IPS-NIHi11 (cell line): Measurements from ENCODE around the gene PTPRM.

Experiments used
- DNase-seq: peaks from one replicate; pipeline ENCODE4 v3.0.0; 2012; ENCODE audit warnings: mixed read lengths, low spot score

Gene PTPRM

DNA sequence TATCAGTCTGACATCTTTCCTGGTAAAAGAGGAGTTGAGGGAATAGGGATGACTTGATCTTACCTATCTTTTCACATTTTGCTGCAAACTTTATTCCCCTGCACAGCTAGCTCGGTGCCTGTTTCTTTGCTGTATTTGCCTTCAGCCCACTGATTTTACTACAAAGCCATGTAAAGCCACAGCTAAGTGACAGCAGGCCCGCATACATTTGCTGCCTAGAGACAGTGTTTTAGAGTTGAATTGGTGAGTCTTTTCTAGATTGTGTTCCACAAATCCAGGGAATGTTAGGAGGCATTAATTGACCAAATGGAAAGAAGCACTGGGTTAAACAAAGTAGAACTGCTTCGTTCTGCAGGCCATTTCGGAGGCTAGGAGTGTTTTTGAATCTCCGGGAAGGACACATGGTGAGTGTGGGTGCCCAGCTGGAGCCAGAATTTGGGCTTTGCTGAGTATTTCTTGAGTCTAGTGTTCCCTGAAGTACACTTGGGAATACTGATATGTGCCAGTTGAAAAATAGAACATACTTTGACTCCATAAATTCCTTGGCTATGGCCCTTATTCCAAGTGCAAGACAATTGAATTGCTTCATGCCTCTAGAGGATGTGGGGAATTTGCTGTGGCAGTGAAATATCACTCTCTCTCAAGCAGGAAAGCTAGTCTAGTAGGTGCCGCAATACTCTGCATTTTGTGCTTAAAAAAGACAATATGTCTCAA lies 329.8 kb downstream of the PTPRM start:
- DNase-seq, result no peak

DNA sequence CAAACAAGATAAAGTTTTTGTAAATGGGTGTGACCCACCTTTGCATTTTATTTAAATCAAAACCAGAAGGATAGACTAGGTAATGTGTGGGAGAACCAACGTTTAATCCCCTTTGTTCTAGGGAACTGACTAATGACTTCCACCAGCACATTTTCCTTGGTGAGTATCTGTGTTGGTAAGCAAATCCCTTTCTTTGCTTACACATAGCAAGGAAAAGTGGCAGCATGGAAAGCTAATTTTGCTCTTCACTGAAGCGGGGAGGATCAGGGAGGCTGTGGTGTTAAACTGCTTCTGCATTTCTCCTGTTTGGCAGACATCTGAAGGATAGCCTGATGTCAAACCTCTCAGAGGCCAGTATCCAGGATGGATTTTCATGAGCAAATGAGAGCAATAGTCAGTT lies 331.1 kb downstream of the PTPRM start:
- DNase-seq, result no peak

DNA sequence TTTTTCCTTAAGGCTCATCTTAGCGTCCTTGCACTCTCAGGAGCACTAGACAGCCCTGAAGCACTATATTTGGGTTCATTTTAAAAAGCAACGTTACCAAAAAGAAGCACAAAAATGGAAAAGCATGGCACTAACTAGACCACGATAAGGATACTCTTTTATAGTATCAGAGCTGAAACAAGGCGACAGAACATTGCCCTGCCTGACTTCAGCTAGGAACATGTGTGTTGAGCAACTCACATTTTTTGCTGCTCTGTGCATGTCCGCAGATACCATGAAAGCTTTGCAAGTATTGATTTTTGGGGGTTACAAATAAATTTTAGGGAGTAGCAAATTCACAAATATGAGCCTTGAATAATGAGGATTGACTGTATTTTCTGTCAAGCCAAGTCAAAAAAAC lies 332.0 kb downstream of the PTPRM start:
- no peak for DNase-seq

DNA sequence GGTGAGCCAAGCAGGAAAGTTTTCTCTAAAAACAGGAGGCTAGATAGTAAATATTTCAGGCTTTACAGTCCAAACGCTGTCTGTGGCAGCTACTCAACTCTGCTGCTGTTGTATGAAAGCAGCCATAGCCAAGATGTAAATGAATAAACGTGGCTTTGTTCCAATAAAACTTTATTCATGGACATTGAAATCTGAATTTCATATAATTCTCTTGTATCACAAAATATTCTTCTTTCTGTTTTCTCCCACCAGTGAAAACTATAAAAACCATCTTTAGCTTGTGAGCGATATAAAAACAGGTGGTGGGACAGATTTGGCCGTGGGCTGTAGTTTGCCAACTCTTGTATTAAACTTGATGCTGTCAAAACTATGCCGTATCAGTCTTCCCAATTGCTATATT lies 333.0 kb downstream of the PTPRM start:
- DNase-seq, result no peak

DNA sequence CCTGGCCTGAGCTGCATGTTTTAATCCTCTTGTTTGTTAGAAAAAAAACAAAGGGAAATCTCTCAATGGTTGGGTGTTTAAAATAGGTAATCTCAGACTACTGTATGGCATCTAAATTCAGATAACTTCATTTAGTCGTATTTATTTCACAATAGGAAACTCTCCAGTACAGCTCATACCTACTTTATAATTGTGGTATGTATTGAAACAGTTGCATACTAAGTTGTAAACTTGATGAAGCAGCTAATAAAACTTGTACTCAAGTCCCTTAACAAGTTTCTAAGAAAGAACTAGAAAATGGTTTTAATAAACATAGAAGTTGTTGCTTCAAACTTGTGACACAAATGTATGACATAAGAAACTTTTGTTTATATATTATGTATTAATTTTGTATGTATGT lies 334.5 kb downstream of the PTPRM start:
- no peak for DNase-seq

DNA sequence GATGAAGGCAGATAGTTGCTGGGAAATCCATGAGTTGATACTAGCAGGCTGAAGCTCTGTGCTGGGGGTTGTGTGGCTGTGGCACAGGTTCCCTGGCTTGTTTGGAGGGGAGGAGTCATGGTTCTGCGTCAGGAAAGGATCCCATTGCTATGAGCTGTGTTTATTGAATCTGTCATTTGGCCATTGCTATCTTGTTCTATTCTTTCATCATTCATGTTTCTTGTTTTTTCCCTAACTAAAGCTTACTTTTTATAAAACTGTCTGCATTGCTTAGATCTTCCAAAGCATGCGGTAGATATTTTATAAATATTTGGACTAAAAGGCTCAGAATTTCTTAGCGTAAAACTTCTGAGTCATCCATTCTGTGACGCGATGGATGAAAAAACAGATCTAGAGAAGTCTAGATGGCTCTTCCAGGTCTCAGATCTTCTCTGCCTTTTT lies 335.3 kb downstream of the PTPRM start:
- DNase-seq, result no peak

DNA sequence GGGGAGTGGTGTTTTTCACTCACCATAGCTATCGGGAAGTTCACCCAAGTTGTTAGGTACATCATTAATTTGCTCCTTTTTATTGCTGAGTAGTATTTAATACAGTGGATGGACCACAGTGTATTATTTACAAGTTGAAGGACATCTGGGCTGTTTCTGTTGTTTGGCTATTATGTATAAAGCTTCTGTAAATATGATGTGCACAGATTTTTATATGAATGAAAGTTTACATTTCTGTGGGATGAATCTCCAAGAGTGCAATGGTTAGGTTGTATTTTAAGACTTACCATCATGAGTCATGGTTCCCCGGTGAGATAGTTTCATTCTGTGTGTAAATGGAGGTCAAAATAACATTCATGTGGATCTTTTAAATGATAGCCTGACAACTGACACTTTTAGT lies 337.4 kb downstream of the PTPRM start:
- no peak for DNase-seq

DNA sequence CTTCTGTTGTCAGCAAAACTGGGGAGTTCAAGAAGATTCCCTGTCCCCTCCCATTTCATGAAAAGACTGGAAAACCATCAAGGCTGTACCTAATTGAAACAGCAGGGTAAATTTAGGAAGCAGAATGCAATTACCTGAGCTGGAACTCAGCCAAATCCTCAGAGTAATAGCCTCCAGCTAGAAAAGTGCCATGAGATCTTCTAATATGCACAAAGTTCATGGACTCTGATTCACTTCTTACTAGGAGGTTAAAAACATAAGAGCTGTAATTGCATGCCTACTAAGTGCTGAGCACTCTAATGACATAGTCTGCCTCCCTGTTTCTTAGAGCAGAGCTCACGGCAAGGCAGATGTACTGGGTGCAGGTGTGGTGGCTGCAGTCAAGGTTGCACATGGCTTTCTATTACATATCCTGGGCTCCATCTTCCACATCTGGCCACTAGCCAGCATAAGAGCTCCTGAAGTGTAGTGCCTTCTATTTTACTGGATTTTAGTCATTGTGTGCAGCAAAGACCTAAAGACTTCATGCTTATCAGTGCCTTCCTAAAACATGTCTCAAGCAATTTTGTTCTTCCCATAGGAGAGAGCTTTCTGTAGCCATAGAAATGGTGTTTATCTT lies 341.7 kb downstream of the PTPRM start:
- no peak for DNase-seq

DNA sequence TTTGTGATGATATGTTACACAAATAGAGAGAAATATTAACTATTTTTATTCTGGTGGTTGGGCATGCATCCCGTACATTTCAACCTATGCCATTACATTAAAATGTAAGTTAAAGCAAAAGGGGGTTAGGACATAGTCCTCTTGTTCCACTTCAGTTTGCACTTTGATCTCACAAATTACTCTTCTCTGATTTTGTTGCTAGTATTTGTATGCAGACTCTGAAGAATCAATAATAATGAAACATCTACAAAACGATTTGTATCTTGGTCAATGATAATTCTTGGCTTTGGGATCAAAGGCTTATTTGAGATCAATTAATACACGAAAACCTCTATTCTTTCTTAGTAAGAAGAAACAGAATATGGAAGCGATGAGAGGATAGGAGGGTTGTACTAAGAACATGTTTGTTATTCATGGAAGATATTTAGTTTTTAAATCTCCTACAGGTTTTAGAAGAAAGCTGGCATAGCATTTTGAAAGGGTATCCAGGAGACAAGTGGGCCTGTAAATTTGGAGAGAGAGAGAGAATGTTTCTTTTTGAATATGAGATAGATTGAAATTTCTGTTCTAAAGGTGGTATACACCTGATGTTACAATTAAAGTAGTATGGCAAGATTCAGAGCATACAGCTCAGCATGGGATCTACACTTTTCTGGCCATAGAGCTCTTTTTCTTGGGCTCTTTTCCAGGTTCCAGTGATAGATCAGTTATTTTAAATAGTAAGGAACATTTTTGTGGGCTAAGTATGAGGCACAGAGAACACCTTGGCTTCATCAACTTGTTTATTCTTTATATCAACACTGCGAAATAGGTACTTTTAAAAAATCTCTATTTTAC lies 347.9 kb downstream of the PTPRM start:
- no peak for DNase-seq

DNA sequence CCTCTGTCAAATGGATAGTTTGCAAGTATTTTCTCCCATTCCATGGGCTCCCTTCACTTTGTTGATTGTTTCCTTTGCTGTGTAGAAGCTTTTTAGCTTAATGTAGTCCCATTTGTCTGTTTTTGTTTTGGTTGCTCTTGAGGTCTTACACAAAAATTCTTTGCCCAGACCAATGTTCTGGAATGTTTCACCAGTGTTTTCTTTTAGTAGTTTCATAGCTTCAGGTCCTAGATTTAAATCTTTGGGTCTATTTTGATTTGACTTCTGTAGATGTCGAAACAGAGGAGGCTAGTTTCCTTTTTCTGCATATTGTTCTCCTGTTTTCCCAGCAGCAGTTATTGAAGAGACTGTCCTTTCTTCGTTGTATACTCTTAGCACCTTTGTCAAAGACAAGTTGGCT lies 351.6 kb downstream of the PTPRM start:
- DNase-seq, result no peak

DNA sequence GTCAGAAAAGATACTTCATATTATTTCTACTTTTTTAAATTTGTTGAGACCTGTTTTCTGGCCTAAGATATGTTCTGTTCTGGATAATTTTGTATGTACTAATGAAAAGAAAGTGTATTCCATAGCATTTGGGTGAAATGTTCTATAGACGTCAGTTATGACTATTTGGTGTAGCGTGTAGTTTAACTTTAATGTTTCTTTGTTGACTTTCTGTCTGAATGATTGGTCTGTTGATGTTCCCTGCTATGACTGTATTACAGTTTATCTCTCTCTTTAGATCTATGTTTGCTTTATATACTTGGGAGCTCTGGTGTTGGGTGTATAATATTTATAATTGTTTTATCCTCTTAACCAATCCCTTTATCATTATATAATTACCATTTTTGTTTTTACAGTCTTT lies 352.4 kb downstream of the PTPRM start:
- DNase-seq, result no peak

DNA sequence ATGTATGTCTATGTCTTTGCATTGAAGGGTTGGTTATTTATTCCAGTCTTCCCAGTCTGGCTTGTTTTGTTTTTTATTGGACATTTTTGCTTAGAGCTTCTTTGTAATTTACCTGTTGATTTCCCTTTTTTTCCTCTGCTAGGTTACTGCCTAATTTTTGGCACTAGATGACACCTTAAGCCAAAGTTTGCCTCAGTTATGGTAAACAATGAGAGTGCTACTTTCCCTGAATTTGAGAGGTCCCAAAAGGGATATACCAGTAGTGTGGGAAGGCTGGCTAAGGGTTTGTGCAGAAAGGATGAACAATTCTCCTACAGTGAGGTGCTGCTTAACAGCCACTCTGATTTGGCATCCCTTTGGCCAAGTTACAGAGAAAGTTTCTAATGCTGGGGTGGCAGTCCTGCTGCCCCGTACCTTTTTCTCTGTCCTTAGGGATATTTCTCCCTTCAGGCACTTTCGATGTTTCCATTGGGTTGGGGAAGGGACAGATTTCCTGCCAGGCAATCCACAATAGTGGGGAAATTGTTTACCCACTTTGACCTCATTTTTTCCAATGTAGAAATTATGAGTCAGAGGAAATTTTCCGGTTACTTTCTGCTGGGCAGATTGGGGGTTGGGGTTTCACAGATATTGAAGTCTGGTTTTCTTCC lies 354.9 kb downstream of the PTPRM start:
- DNase-seq, result no peak

DNA sequence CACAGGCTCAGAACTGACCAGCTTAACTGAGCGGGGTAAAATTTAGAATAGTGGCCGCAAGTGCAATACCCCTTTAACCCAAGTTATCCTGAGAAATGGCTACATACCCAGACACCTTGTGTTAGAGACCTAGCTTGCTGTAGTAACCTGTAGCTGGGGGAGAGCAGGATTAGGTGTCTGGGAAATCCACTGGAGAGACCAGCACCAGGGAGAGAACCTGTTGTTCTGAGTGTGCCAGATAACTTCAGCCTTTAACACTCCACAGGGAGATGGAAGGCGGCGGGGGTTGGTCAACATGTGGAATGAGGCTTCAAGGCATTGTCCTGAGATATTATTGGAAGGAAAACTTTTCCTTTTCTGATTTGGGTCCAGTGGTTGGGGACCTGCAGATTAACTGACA lies 356.0 kb downstream of the PTPRM start:
- DNase-seq, result no peak

DNA sequence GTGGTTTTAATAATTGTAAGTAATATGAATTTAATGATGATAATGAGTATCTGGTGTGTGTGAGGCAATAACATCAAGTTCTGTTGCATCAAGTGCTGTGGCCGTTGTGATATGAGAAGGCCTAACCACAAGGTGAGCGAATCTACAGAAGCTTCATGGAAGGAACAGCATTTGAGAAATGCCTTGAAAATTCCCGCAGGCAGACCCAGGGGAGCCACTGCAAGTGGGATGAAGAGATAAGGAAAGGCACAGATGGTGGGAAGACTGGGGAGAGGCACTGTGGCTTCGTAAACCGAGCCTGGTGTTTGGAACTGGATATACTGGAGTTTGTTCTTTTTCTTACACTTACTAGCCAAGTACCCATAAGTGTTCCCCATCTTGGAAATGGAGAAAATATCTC lies 357.5 kb downstream of the PTPRM start:
- DNase-seq, result no peak

DNA sequence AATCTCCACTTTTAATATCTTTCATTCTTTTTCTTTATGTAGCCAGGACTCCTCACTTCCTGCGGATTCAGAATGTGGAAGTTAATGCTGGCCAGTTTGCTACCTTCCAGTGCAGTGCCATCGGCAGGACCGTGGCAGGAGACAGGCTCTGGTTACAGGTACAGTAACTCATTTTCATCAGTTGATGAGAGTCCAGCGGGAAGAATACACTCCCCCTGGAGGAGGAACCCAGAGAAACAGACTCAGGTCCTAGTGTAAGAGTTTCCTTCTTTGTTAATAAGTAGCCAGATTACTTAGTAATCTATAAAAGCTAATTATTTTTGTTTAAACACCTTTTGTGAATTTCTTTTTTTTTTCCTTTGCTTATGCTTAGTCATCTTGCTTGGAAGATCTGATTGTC lies 359.4 kb downstream of the PTPRM start:
- DNase-seq, result peak; percentile 47

DNA sequence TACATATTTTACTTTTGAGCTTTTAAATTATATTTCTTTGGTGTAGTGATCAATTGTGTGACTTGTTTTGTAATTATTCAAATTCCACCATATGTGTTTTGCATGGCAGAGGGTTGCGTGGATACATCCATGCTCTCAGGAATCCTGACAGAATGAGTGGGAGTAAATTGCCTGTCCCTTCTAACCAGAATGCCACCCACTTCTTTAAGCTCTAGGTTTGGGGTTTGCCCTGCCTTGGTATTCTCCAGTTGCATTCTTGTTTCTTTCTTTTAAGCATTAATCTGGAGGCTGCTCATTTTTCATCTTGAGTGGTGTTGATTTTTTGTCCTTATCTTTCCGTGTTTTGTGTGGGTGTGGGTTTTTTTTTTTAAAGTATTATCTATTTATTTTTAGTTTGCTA lies 360.0 kb downstream of the PTPRM start:
- no peak for DNase-seq

DNA sequence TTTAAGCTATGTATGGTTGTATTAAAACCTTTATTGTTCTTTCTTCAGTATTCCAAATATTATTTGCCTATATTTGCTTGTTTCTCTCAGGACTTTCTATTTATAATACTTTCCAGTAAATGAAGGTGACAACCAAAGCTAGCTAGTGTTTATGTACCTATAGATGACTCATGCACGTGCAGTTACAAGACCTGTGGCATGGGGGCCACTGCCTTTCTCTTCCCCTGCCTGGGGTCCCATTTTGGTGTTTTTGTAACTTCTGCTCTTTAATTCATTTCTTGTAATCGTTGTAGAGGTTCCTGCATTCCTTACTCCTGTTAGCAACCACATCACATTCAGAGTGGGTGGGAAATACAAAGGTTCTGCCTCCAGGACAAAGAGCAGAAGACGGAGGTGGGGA lies 364.6 kb downstream of the PTPRM start:
- no peak for DNase-seq

DNA sequence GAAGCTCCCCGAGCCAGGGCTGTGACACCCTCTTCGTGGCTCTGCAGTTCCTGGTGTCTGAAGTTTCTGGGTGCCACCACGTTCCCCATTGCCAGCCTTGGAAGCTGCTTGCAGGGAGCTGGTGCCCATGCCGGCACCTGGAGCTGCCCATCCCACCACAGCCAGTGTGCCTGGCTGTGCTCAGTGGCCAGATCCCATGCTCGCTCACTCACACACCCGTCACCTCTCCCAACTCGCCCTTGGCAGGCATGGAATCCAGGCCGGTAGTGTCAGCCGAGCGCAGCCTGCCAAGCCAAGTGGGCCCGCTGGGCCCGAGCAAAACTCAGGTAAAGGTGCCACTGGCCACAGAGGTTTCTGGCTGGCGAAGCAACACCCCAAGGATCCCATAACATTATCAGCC lies 370.2 kb downstream of the PTPRM start:
- no peak for DNase-seq

DNA sequence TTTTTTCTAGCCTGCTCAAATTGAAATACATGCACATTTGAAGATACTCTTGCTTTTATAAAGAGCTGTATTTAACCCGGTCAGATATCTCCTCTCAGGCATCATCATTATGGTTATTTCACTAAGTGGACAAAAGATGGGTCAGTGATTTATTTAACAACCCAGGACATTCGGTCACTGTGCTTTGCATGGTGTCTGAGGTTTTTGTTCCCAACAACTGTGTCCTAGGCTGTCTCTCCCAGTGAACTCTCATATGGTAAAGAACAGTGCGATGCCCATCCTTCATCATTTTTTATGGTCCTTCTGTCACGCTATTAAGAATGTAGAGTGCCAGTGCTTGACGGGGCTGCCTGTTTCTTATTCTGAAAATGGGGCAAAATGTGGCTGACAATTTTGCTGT lies 372.4 kb downstream of the PTPRM start:
- no peak for DNase-seq

DNA sequence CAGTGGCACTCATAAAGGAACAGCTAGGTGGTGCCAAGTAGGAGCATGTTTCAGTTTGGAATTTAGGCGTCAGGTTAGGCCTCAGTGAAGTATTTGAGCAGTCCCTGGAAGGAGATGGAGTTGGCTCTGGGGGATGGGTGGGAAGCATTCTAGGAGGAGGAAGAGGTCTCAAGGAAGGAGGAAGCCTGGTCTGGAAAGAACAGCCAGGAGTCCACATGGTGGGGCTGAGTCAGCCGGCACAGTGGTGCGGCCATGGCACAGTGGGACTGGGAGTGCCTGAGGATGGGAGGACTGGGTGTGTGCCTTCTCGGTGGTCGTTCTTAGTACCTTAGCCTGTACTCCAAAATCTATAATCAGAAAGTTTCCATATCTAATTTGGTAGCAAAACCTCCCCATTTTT lies 373.3 kb downstream of the PTPRM start:
- no peak for DNase-seq

DNA sequence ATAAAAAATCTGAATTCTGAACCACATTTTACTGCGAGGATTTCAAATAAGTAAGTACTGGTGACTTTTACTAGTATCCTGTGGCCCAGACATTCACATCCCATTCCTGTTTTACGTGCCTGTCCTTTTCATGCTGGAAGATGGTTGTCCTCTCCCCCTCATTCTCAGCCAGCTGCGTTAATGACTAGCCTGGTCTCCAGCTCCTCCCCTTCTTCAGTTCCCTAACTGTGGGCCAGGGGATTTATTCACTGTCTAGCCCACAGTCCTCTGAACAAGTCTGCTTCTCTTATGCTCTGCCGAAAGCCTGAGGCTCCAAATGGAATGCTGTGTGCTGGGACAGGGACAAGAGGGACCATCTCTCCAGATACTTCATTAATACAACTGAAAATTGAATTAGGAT lies 373.9 kb downstream of the PTPRM start:
- DNase-seq, result no peak

DNA sequence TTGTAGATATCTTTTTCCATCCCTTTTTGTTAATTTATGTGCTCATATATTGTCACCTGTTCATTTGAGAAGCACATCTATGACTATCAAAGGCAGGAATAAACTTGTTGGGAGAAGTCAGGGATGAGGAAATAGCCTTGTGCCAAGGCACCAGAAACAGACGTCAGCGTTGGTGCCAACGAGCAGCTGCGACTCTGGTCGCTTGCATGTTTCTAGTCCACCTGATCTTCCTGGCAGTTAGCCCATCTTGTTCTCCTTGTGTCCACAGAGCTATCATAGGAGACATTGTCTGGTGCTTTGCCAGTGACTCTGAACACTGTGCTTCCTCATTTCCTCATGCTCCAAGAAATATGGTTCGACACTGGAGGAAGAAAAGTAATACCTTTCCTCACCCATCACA lies 374.4 kb downstream of the PTPRM start:
- DNase-seq, result no peak

DNA sequence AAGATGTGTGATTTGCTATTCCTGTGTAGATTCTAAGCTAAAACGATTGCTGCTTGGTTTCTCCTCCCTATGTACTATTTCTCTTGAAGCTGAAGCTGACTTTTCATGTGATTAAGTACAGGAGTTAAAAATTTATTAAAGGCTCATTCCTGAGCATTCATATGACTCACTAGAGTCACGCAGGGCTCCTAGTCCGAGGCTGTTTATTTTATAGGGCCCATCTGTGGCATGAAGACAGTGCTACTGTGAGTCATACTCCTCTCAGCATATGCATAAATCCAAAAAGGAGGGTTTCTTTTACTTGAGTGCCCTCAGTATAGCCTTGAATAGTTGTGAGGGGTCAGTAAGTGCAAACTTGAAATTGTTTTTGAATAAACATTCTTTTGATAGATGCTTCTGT lies 378.8 kb downstream of the PTPRM start:
- no peak for DNase-seq
